ENCODE measurements around the gene HNRNPA1L2.
"Not testable (repeated sequence)": the region's sequence is repeated elsewhere in the genome, so short reads cannot be mapped to it uniquely, and the experiment has no call there.

GRCh38 chr13:52606126-52606525 is 36.1 kb upstream of the HNRNPA1L2 start:
- TF ChIP-seq CTCF (conservative IDR thresholded peaks at IDR 0.05; ENCODE audit: low read depth in 2 of 2); REST (IDR thresholded peaks at IDR 0.05; ENCODE audit: unreplicated experiment); POLR2AphosphoS5 (IDR thresholded peaks at IDR 0.05; ENCODE audit: low read depth); CREB1 (CRISPR knock-in tag; IDR thresholded peaks at IDR 0.05; ENCODE audit: low read depth): not testable (repeated sequence)

Measured in GM23338 (cell line).